Sigmoid colon (tissue), 7 donors: ENCODE data around the gene MRPL19. TPM values are rescaled to one million over a fixed set of nuclear protein-coding genes. Genes with fewer than 3 reads are reported as not detected.
"Not testable (repeated sequence)": the region's sequence is repeated elsewhere in the genome, so short reads cannot be mapped to it uniquely, and the experiment has no call there.

Experiments
- DNase-seq: peaks from one replicate; pipeline ENCODE4 v3.0.0-alpha.2; 2019
- H3K27ac ChIP-seq, 4 donors: fragments of 200-600 bp; sonication (generic); one replicate each; pipeline ENCODE4 v1.5.1; 2016 to 2019; ENCODE audit warnings: mild to moderate bottlenecking in 1 of 4
- H3K27me3 ChIP-seq, 3 donors: fragments of 200-600 bp; sonication (generic); one replicate each; pipeline ENCODE4 v1.5.1; 2019; ENCODE audit warnings: mild to moderate bottlenecking in 1 of 3
- H3K36me3 ChIP-seq, 4 donors: fragments of 200-600 bp; sonication (generic); one replicate each; pipeline ENCODE4 v1.5.1; 2016 to 2019
- H3K4me1 ChIP-seq, 4 donors: fragments of 200-600 bp; sonication (generic); one replicate each; pipeline ENCODE4 v1.5.1; 2017 to 2019
- H3K4me3 ChIP-seq, 4 donors: fragments of 200-600 bp; sonication (generic); one replicate each; pipeline ENCODE4 v1.5.1; 2017 to 2019; ENCODE audit warnings: mild to moderate bottlenecking in 2 of 4, moderate library complexity in 1 of 4
- H3K9me3 ChIP-seq, 4 donors: fragments of 200-600 bp in 3 of 4; sonication (generic) in 3 of 4; one replicate each; pipeline versions ENCODE4 v1.5.1 to v1.6.1; 2013 to 2019
- EP300 ChIP-seq, 4 donors: sonication (generic); formaldehyde crosslinking; IDR thresholded peaks; one replicate each; pipeline ENCODE4 v1.6.1; 2017; ENCODE audit warnings: antibody characterized with exemption in 4 of 4
- POLR2A ChIP-seq, 2 donors: fragments of 450-650 bp; IDR thresholded peaks; one replicate each; pipeline ENCODE4 v1.6.1; 2016; ENCODE audit warnings: antibody characterized with exemption in 2 of 2, mild to moderate bottlenecking in 2 of 2, moderate library complexity in 2 of 2
- POLR2AphosphoS5 ChIP-seq, 4 donors: sonication (generic); formaldehyde crosslinking; IDR thresholded peaks; one replicate each; pipeline ENCODE4 v1.6.1; 2017; ENCODE audit warnings: antibody characterized with exemption in 4 of 4
- WGBS, 2 donors: extraction: QIAGEN DNeasy Blood & Tissue Kit; methylation state at CpG; one replicate each; pipeline ENCODE4 v1.1.7; 2013; 5-methylcytosine and 5-hydroxymethylcytosine counted together
- intact Hi-C: fragments of 100-400 bp; cut with DNase I; formaldehyde crosslinking; loops from one replicate; pipeline ENCODE4 v1.15.1; 2023
- polyA plus RNA-seq, 3 donors: library from polyadenylated mRNA; stranded (reverse); fragments of 200-250 nt; gene quantifications; one replicate each; pipeline ENCODE4 v1.2.3, GENCODE V29; 2013
- total RNA-seq, 4 donors: library from RNA; depleted of rRNA; stranded (reverse); fragments of >200 nt; gene quantifications; one replicate each; pipeline ENCODE4 v1.1.0, GENCODE V29; 2016
- TF ChIP-seq, protein P1 (sequence below), 4 experiments: fragments of 450-650 bp in 3 of 4; fragments of 200-600 bp in 1 of 4; IDR thresholded peaks; one replicate each; pipeline ENCODE4 v1.5.1; 2016 to 2019; ENCODE audit warnings: antibody characterized with exemption in 4 of 4, mild to moderate bottlenecking in 3 of 4, moderate library complexity in 2 of 4
- donor health status: healthy with polysubstance abuse.
- donor health status: Bipolar disorder and iron deficiency.
- donor health status: healthy.

Gene MRPL19
- total and polyA plus RNA-seq, 7 donors, result 24.8 to 52.1 (median 36.4) TPM

DNA sequence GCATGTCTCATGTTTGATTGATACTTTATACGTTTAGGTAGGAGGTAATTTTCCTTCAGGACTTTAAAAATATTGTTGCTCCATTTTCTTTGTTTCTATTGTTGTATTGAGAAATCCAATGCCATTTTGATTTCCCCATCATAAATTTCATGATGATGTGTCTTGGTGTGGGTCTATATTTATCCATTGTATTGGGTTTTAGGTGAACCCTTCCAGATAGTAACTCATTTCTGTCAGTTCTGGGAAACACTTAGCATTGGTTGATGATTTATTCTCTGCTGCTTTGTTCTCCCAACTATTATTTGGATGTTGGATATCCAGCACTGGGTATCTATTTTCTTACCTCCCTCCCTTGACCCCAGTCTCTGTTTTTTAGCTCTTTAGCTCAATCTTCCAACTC, 10.0 kb downstream of the MRPL19 start:
- peaks cover 17 to 93% (median 41%) of the 10 kb centered on the region in 4 donors for H3K36me3 ChIP-seq
- no peaks in the 10 kb centered on the region for H3K9me3 ChIP-seq
- intact Hi-C loops, result no loop called here
- H3K4me1 ChIP-seq, result no peaks in the 10 kb centered on the region
- H3K27ac ChIP-seq, result no peak overlapping the region
- no peak for DNase-seq
- TF ChIP-seq EP300 (IDR thresholded peaks at IDR 0.05), result no peak
- TF ChIP-seq, protein P1, sequence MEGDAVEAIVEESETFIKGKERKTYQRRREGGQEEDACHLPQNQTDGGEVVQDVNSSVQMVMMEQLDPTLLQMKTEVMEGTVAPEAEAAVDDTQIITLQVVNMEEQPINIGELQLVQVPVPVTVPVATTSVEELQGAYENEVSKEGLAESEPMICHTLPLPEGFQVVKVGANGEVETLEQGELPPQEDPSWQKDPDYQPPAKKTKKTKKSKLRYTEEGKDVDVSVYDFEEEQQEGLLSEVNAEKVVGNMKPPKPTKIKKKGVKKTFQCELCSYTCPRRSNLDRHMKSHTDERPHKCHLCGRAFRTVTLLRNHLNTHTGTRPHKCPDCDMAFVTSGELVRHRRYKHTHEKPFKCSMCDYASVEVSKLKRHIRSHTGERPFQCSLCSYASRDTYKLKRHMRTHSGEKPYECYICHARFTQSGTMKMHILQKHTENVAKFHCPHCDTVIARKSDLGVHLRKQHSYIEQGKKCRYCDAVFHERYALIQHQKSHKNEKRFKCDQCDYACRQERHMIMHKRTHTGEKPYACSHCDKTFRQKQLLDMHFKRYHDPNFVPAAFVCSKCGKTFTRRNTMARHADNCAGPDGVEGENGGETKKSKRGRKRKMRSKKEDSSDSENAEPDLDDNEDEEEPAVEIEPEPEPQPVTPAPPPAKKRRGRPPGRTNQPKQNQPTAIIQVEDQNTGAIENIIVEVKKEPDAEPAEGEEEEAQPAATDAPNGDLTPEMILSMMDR (IDR thresholded peaks at IDR 0.05), result no peak
- TF ChIP-seq POLR2AphosphoS5 (IDR thresholded peaks at IDR 0.05), result no peak
- no peak for TF ChIP-seq POLR2A (IDR thresholded peaks at IDR 0.05)
- 95 to 98% methylated on average over 1 of the region's 1 CpG for WGBS, 2 donors
- no peaks in the 10 kb centered on the region for H3K27me3 ChIP-seq
- H3K4me3 ChIP-seq, result no peak overlapping the region

GRCh38 chr2:75657798-75658197, 11.2 kb downstream of the MRPL19 start:
- H3K36me3 ChIP-seq, result peaks cover 13 to 90% (median 37%) of the 10 kb centered on the region in 4 donors
- DNase-seq, result no peak
- no peaks in the 10 kb centered on the region for H3K4me1 ChIP-seq
- intact Hi-C loops, result no loop called here
- no peak overlapping the region for H3K27ac ChIP-seq
- no peaks in the 10 kb centered on the region for H3K9me3 ChIP-seq
- H3K4me3 ChIP-seq, result no peak overlapping the region
- TF ChIP-seq EP300 (IDR thresholded peaks at IDR 0.05) (no peak), POLR2A (IDR thresholded peaks at IDR 0.05) (no peak), POLR2AphosphoS5 (IDR thresholded peaks at IDR 0.05) (no peak)
- TF ChIP-seq, protein P1 (IDR thresholded peaks at IDR 0.05), result no peak
- H3K27me3 ChIP-seq, result no peaks in the 10 kb centered on the region

GRCh38 chr2:75666911-75667310, 20.3 kb downstream of the MRPL19 start:
- no peak overlapping the region for H3K4me3 ChIP-seq
- intact Hi-C loops, result no loop called here
- 92% methylated on average over 6 of the region's 6 CpGs for WGBS, 2 donors
- no peak overlapping the region for H3K27ac ChIP-seq
- H3K9me3 ChIP-seq, result no peaks in the 10 kb centered on the region
- DNase-seq, result no peak
- H3K36me3 ChIP-seq, result peaks cover 0 to 64% (median 3%) of the 10 kb centered on the region in 4 donors
- H3K4me1 ChIP-seq, result peaks cover 0 to 16% (median 0%) of the 10 kb centered on the region in 4 donors
- TF ChIP-seq POLR2A (IDR thresholded peaks at IDR 0.05), result no peak
- TF ChIP-seq EP300 (IDR thresholded peaks at IDR 0.05), result no peak
- no peaks in the 10 kb centered on the region for H3K27me3 ChIP-seq

GRCh38 chr2:75667884-75668283, 21.3 kb downstream of the MRPL19 start:
- H3K4me1 ChIP-seq, result peaks cover 0 to 16% (median 0%) of the 10 kb centered on the region in 4 donors
- peaks cover 0 to 65% (median 6%) of the 10 kb centered on the region in 4 donors for H3K36me3 ChIP-seq
- no peaks in the 10 kb centered on the region for H3K27me3 ChIP-seq
- H3K9me3 ChIP-seq, result no peaks in the 10 kb centered on the region
- TF ChIP-seq POLR2AphosphoS5 (IDR thresholded peaks at IDR 0.05) (no peak), POLR2A (IDR thresholded peaks at IDR 0.05) (no peak), EP300 (IDR thresholded peaks at IDR 0.05) (no peak)
- TF ChIP-seq, protein P1 (IDR thresholded peaks at IDR 0.05), result no peak
- no peak for DNase-seq
- intact Hi-C loops, result no loop called here
- no peak overlapping the region for H3K27ac ChIP-seq
- H3K4me3 ChIP-seq, result no peak overlapping the region
- 85 to 93% methylated on average over 2 of the region's 2 CpGs for WGBS, 2 donors

- 90 to 91% methylated on average over 4 of the region's 4 CpGs for WGBS, 2 donors
- DNase-seq, H3K9me3 ChIP-seq, H3K27me3 ChIP-seq, H3K27ac ChIP-seq, intact Hi-C loops, H3K4me3 ChIP-seq, H3K4me1 ChIP-seq: not testable (repeated sequence)
- H3K36me3 ChIP-seq, result peaks cover 0 to 32% (median 3%) of the 10 kb centered on the region in 4 donors
Observed at GRCh38 chr2:75675423-75675822, 28.8 kb downstream of the MRPL19 start.

GRCh38 chr2:75675908-75676307, 29.3 kb downstream of the MRPL19 start:
- no peak for DNase-seq
- TF ChIP-seq, protein P1 (IDR thresholded peaks at IDR 0.05), result no peak
- no peak for TF ChIP-seq POLR2A (IDR thresholded peaks at IDR 0.05)
- no peak for TF ChIP-seq EP300 (IDR thresholded peaks at IDR 0.05)
- no peak for TF ChIP-seq POLR2AphosphoS5 (IDR thresholded peaks at IDR 0.05)
- Histone ChIP-seq H3K27me3 (no peaks in the 10 kb centered on the region), H3K36me3 (peaks cover 0 to 28% (median 3%) of the 10 kb centered on the region in 4 donors), H3K27ac (no peak overlapping the region), H3K9me3 (no peaks in the 10 kb centered on the region), H3K4me1 (peaks cover 0 to 8% (median 0%) of the 10 kb centered on the region in 4 donors), H3K4me3 (no peak overlapping the region)
- intact Hi-C loops, result no loop called here
- WGBS, 2 donors, result 96 to 98% methylated on average over 3 of the region's 3 CpGs
